Stimulated activated CD8-positive, alpha-beta memory T cell treated with anti-CD3 and anti-CD28 coated beads, Interleukin-12 subunit alpha, Interleukin-12 subunit beta, amount 100 ng/mL, for 24 hours (primary cell): ENCODE data around the gene TRIM28.
"Not testable (repeated sequence)": the region's sequence is repeated elsewhere in the genome, so short reads cannot be mapped to it uniquely, and the experiment has no call there.

ENCODE experiments used
- DNase-seq: peaks from one replicate; pipeline ENCODE4 v3.0.0-alpha.2; 2020; ENCODE audit errors: extremely low read depth

TRIM28 gene

GRCh38 chr19:58561373-58562121 is 17.7 kb downstream of the TRIM28 start:
- no peak for DNase-seq

GRCh38 chr19:58562122-58563033 is 18.5 kb downstream of the TRIM28 start:
- no peak for DNase-seq

- DNase-seq: no peak
Observed at GRCh38 chr19:58563034-58563573, 19.2 kb downstream of the TRIM28 start.

- DNase-seq: no peak
Observed at GRCh38 chr19:58563823-58564222, 20.0 kb downstream of the TRIM28 start.

- DNase-seq: no peak
Observed at GRCh38 chr19:58566989-58567388, 23.1 kb downstream of the TRIM28 start.

GRCh38 chr19:58568453-58569130 is 24.7 kb downstream of the TRIM28 start:
- DNase-seq: no peak

- DNase-seq: no peak
Observed at GRCh38 chr19:58569191-58569942, 25.5 kb downstream of the TRIM28 start.

GRCh38 chr19:58569943-58570670 is 26.2 kb downstream of the TRIM28 start:
- no peak for DNase-seq

GRCh38 chr19:58570770-58571574 is 27.1 kb downstream of the TRIM28 start:
- DNase-seq: no peak

GRCh38 chr19:58571575-58571947 is 27.7 kb downstream of the TRIM28 start:
- no peak for DNase-seq

GRCh38 chr19:58572026-58572817 is 28.4 kb downstream of the TRIM28 start:
- DNase-seq: no peak

- DNase-seq: peak; percentile 99
Observed at GRCh38 chr19:58572818-58573657, 29.2 kb downstream of the TRIM28 start, which contains the start of gene MZF1. MZF1 (minus strand) TSS chr19:58573335; CDS start chr19:58571389, 1,946 bp downstream.

- no peak for DNase-seq
Observed at GRCh38 chr19:58573658-58574164, 29.8 kb downstream of the TRIM28 start.

- DNase-seq: peak; percentile 61
Observed at GRCh38 chr19:58575183-58576041, 31.5 kb downstream of the TRIM28 start.

- DNase-seq: not testable (repeated sequence)
Observed at GRCh38 chr19:58577581-58577980, 33.7 kb downstream of the TRIM28 start.

GRCh38 chr19:58578012-58578925 is 34.4 kb downstream of the TRIM28 start:
- DNase-seq: no peak
